Measurements from ENCODE around the gene CBY3.
"Not testable (repeated sequence)": the region's sequence is repeated elsewhere in the genome, so short reads cannot be mapped to it uniquely, and the experiment has no call there.

GRCh38 chr5:179639296-179639695, 41.5 kb downstream of the CBY3 start:
- TF ChIP-seq POLR2A, CTCF (IDR thresholded peaks at IDR 0.05): not testable (repeated sequence)
